GM23248 (cell line): ENCODE data around the gene HNMT. TPM values are rescaled to one million over a fixed set of nuclear protein-coding genes. Genes with fewer than 3 reads are reported as not detected.

Experiments
- DNase-seq: peaks from one replicate; pipeline ENCODE4 v3.0.0-alpha.2; 2015
- H2AFZ ChIP-seq: fragments of 200-600 bp; sonication (generic); 2 replicates; pipeline ENCODE4 v1.6.1; 2016; ENCODE audit warnings: antibody characterized with exemption
- H3F3A ChIP-seq: fragments of 200-600 bp; sonication (generic); 2 replicates; pipeline ENCODE4 v1.6.1; 2016; ENCODE audit warnings: mild to moderate bottlenecking, antibody characterized with exemption, mixed run types; ENCODE audit not compliant: insufficient read depth
- H3K27ac ChIP-seq: fragments of 200-600 bp; sonication (generic); 2 replicates; pipeline ENCODE4 v1.5.1; 2016; ENCODE audit warnings: mild to moderate bottlenecking
- H3K27me3 ChIP-seq: fragments of 200-600 bp; sonication (generic); replicated peaks from 2 replicates; pipeline ENCODE4 v1.6.1; 2016; ENCODE audit warnings: mild to moderate bottlenecking; ENCODE audit not compliant: insufficient read depth
- H3K36me3 ChIP-seq: fragments of 200-600 bp; sonication (generic); 2 replicates; pipeline ENCODE4 v1.6.1; 2016; ENCODE audit warnings: low read depth, mild to moderate bottlenecking
- H3K4me1 ChIP-seq: fragments of 200-600 bp; sonication (generic); 2 replicates; pipeline ENCODE4 v1.6.1; 2016; ENCODE audit warnings: mild to moderate bottlenecking; ENCODE audit not compliant: insufficient read depth
- H3K4me2 ChIP-seq: fragments of 200-600 bp; sonication (generic); one replicate; pipeline ENCODE4 v1.6.1; 2016; ENCODE audit warnings: mild to moderate bottlenecking; ENCODE audit not compliant: unreplicated experiment
- H3K4me3 ChIP-seq: fragments of 200-600 bp; sonication (generic); 2 replicates; pipeline ENCODE4 v1.5.1; 2016; ENCODE audit warnings: mild to moderate bottlenecking
- H3K79me2 ChIP-seq: fragments of 200-600 bp; sonication (generic); 2 replicates; pipeline ENCODE4 v1.6.1; 2016; ENCODE audit warnings: mild to moderate bottlenecking; ENCODE audit not compliant: insufficient read depth
- H3K9ac ChIP-seq: fragments of 200-600 bp; sonication (generic); 2 replicates; pipeline ENCODE4 v1.6.1; 2016; ENCODE audit warnings: mild to moderate bottlenecking
- H3K9me2 ChIP-seq: fragments of 200-600 bp; sonication (generic); 2 replicates; pipeline ENCODE4 v1.6.1; 2016; ENCODE audit warnings: mixed run types, mild to moderate bottlenecking, moderate library complexity; ENCODE audit not compliant: insufficient read depth
- H3K9me3 ChIP-seq: fragments of 200-600 bp; sonication (generic); one replicate; pipeline ENCODE4 v1.6.1; 2017; ENCODE audit warnings: low read depth
- H4K20me1 ChIP-seq: fragments of 200-600 bp; sonication (generic); 2 replicates; pipeline ENCODE4 v1.6.0; 2016; ENCODE audit not compliant: insufficient read depth
- EZH2 ChIP-seq: fragments of 200-600 bp; sonication (generic); IDR thresholded peaks from 2 replicates; pipeline ENCODE4 v1.6.1; 2018; ENCODE audit warnings: antibody characterized with exemption, mild to moderate bottlenecking; ENCODE audit not compliant: insufficient read depth, poor library complexity, severe bottlenecking
- EZH2phosphoT487 ChIP-seq: fragments of 200-600 bp; sonication (generic); IDR thresholded peaks from 2 replicates; pipeline ENCODE4 v1.6.1; 2018; ENCODE audit warnings: antibody characterized with exemption, moderate library complexity, mild to moderate bottlenecking, low read depth; ENCODE audit not compliant: insufficient read depth
- WGBS, 2 experiments: methylation state at CpG; one replicate each; pipeline ENCODE4 v1.1.6; 2015 to 2017; ENCODE audit warnings: low lambda C conversion rate in 2 of 2, low coverage in 1 of 2; ENCODE audit errors: missing lambda C conversion rate in 2 of 2; 5-methylcytosine and 5-hydroxymethylcytosine counted together
- in situ Hi-C: fragments of 300-500 bp; cut with MboI; formaldehyde crosslinking; loops from 2 replicates; pipeline ENCODE4 v1.15.0; 2020
- polyA plus RNA-seq: library from polyadenylated mRNA; unstranded; fragments of >200 nt; fragmentation: Nextera tagmentation; extraction: Ambion mirVana; gene quantifications from 2 replicates; pipeline ENCODE4 v1.2.1, GENCODE V29; 2016
- total RNA-seq: library from RNA; depleted of rRNA; stranded (reverse); fragments of >200 nt; shearing (Covaris generic); gene quantifications from 2 replicates; pipeline ENCODE4 v1.2.3, GENCODE V29; 2014

Gene HNMT
- total and polyA plus RNA-seq, 2 experiments from 2014 or later: 6.8 to 7.3 TPM

DNA sequence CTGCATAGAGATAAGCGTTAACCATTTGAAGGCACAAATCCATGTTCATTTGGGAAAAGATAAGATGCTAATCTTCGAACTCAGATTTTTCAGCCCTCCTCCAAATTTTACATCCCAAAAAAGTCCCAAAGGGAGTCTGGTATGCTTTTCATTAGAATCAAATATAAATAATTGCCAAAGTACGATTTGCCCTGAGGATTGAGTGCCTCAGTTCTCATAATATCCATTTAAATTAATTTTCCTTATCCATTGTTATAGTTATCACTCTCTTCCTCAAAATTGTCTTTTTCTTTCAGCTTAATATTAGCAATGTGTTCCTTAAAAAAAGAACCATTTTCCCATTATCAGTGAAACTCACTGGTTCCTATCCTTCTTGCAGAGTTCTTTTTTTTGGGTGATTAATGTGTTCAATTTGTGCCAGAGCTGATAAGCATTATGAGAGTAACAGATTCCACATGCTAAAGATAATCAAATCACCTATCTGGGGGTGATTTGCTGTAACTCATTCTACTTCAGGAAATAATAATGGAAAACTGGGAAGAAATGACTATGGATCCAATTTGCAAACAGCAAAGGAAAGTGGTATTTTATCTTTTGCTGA is 686 bp downstream of the HNMT start:
- no peak for DNase-seq
- Histone ChIP-seq H3K9ac (peak overlapping the region; percentile 64), H3K79me2 (no peaks in the 10 kb centered on the region), H2AFZ (peak overlapping the region; percentile 93), H3F3A (peaks cover 30% of the 10 kb centered on the region), H3K4me1 (peaks cover 35% of the 10 kb centered on the region), H3K27ac (peak overlapping the region; percentile 68), H3K4me2 (peak overlapping the region; percentile 95), H3K9me3 (no peaks in the 10 kb centered on the region), H3K36me3 (no peaks in the 10 kb centered on the region), H3K9me2 (no peaks in the 10 kb centered on the region), H4K20me1 (no peaks in the 10 kb centered on the region), H3K4me3 (peak overlapping the region; percentile 66), H3K27me3 (no peaks in the 10 kb centered on the region)
- in situ Hi-C loops: no loop called here
- WGBS, 2 experiments: 10 to 19% methylated on average over 3 of the region's 3 CpGs
- TF ChIP-seq EZH2phosphoT487 (no peak), EZH2 (no peak)

DNA sequence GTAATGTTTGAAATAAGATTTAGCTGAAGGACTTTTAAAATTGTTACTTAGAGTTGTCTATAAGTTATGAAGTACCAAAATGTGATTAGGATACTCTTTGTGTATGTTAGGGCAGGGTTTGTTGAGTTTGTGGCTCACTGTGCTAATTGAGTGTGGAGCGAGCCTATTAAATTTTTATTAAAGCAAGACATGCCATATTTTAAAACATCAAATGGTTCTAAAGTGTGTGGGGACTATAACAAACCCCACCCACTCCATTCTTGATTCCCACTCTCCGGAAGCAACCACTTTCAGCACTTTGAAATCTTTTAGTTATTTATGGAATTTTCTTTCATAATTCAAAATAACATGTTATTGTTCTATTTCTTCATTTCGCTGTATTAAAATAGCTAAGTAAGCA is 1.8 kb downstream of the HNMT start:
- WGBS, 2 experiments: 87 to 93% methylated on average over 3 of the region's 3 CpGs
- no peak overlapping the region for H3K4me3 ChIP-seq

DNA sequence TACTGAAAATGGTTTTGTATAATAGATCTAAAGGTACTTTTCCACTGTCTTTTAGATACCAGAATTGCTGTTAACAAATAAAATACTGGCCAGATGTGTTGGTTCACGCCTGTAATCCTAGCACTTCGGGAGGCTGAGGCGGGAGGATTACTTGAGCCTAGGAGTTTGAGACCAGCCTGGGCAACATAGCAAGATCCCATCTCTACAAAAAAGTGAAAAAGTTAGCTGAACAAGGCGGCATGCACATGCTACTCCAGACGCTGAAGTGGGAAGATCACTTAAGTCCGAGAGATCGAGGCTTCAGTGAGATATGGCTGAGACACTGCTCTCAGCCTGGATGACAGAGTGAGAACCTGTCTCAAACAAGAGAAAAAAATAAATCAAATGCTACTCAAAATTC is 2.8 kb downstream of the HNMT start:
- Histone ChIP-seq H3K9me2 (no peaks in the 10 kb centered on the region), H3K9ac (no peak overlapping the region), H3K36me3 (no peaks in the 10 kb centered on the region), H3K27me3 (no peaks in the 10 kb centered on the region), H3K9me3 (no peaks in the 10 kb centered on the region), H3F3A (peaks cover 34% of the 10 kb centered on the region), H4K20me1 (no peaks in the 10 kb centered on the region), H3K4me2 (no peak overlapping the region), H3K4me3 (no peak overlapping the region), H3K79me2 (no peaks in the 10 kb centered on the region), H2AFZ (no peak overlapping the region), H3K27ac (no peak overlapping the region), H3K4me1 (peaks cover 38% of the 10 kb centered on the region)
- TF ChIP-seq EZH2phosphoT487 (no peak), EZH2 (no peak)
- DNase-seq: no peak
- 96 to 97% methylated on average over 7 of the region's 7 CpGs for WGBS, 2 experiments
- in situ Hi-C loops: no loop called here

More for the DNA sequence above, 1.8 kb downstream of the HNMT start:
- DNase-seq: no peak
- H3K27ac ChIP-seq: no peak overlapping the region
- in situ Hi-C loops: no loop called here
- no peaks in the 10 kb centered on the region for H3K9me2 ChIP-seq
- TF ChIP-seq EZH2 (no peak), EZH2phosphoT487 (no peak)
- peaks cover 38% of the 10 kb centered on the region for H3K4me1 ChIP-seq
- no peak overlapping the region for H3K4me2 ChIP-seq
- H2AFZ ChIP-seq: no peak overlapping the region
- H3K79me2 ChIP-seq: no peaks in the 10 kb centered on the region
- H3F3A ChIP-seq: peaks cover 34% of the 10 kb centered on the region
- no peaks in the 10 kb centered on the region for H3K36me3 ChIP-seq
- no peak overlapping the region for H3K9ac ChIP-seq
- no peaks in the 10 kb centered on the region for H4K20me1 ChIP-seq
- H3K27me3 ChIP-seq: no peaks in the 10 kb centered on the region
- no peaks in the 10 kb centered on the region for H3K9me3 ChIP-seq

DNA sequence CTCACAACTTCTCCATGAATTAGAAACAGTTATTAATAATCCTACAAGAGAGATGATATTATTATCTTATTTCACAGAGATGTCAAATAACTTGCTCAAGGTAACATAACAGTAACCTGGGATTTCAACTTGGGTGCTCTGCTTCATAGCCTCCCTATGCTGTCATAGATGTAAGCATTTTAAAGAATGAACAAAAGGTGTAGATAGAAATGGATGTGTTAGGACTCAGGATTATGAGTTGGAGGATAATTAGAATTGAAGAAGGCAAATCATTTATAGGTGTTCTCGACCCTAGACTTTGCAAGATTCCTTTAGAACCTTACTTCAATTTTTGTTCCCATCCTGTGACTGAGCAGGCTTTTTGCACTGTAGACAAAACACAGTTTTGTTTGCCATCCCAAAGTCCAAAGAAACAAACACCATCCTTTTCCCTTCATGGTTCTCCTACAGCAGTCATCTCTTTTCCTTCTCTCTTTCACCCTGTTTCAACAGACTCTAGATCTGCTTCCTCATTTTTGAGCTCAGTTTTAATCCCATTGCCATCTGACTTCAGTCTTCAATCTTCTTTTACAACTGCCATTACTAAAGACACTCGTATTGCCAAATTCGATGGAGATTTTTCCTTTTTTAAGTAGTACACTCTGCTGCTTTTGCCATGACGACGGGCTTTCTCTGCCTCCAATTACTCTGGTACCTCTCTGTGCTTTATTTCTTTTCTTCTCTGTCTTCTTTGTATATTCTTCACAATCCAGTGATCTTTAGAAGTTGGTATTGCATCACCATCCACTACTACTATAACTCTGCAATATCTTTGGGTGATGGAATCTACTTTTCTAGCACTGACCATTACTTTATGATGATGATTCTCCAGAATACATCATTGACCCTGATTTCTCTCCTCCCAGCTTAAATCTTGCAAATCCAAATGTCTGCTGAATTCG is 4.5 kb downstream of the HNMT start:
- TF ChIP-seq EZH2 (no peak), EZH2phosphoT487 (no peak)
- peak overlapping the region; percentile 22 for H3K4me2 ChIP-seq

More for the DNA sequence above, 4.5 kb downstream of the HNMT start:
- Histone ChIP-seq H3F3A (peaks cover 28% of the 10 kb centered on the region), H3K4me1 (peaks cover 32% of the 10 kb centered on the region), H3K4me3 (no peak overlapping the region), H3K9ac (no peak overlapping the region), H3K27me3 (no peaks in the 10 kb centered on the region), H3K79me2 (no peaks in the 10 kb centered on the region), H2AFZ (no peak overlapping the region), H3K36me3 (no peaks in the 10 kb centered on the region), H4K20me1 (no peaks in the 10 kb centered on the region), H3K9me2 (no peaks in the 10 kb centered on the region), H3K9me3 (no peaks in the 10 kb centered on the region), H3K27ac (peak overlapping the region; percentile 38)
- in situ Hi-C loops: no loop called here
- WGBS, 2 experiments: 74 to 75% methylated on average over 6 of the region's 6 CpGs
- DNase-seq: no peak
